HFF-Myc (cell line): ENCODE results near the gene LYPD4.

Source experiments
- DNase-seq: peaks from one replicate; pipeline ENCODE4 v3.0.0-alpha.2; 2011; ENCODE audit warnings: low read depth; ENCODE audit errors: extremely low read depth
- H3K4me3 ChIP-seq: replicated peaks from 2 replicates; pipeline ENCODE4 v1.5.1; 2011; ENCODE audit warnings: low read depth, mild to moderate bottlenecking, control low read depth, low read length
- CTCF ChIP-seq: IDR thresholded peaks from 2 replicates; pipeline ENCODE4 v1.5.1; 2012; ENCODE audit warnings: mild to moderate bottlenecking, low read depth, low read length, control low read depth; ENCODE audit errors: missing control alignments

LYPD4 gene, protein sequence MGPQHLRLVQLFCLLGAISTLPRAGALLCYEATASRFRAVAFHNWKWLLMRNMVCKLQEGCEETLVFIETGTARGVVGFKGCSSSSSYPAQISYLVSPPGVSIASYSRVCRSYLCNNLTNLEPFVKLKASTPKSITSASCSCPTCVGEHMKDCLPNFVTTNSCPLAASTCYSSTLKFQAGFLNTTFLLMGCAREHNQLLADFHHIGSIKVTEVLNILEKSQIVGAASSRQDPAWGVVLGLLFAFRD

GRCh38 chr19:41844601-41845000 lies at the start of gene LYPD4:
Gene LYPD4 (minus strand): TSS chr19:41844683. CDS start chr19:41839285, 5,398 bp downstream.
- no peak within 1 kb of the TSS for H3K4me3 ChIP-seq
- no peak for TF ChIP-seq CTCF
- no peak for DNase-seq

- TF ChIP-seq CTCF, result peak; percentile 29
- no peak for DNase-seq
- no peak overlapping the region for H3K4me3 ChIP-seq
These were observed 49.4 kb upstream of the LYPD4 start for GRCh38 chr19:41893899-41894298.

- no peak for TF ChIP-seq CTCF
These were observed 47.9 kb upstream of the LYPD4 start for GRCh38 chr19:41892173-41892902.

DNA sequence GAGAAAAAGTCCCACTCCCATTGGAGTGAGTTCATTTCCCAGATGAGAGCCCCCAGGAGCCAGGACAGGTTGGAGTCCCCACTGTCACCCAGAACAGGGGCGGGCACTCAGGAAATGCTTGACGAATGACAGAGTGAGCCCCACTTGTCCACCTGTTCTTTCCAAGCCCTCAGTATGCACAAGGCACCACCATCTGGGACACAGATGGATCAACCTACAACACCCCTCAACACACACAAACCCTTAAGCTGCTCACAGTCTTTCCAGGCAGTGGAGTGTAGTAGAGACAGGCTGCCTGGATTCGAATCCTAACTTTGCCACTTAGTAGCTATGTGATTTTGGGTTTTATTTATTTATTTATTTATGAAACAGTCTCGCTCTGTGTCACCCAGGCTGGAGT lies 46.5 kb upstream of the LYPD4 start:
- no peak for DNase-seq
- TF ChIP-seq CTCF, result no peak
- H3K4me3 ChIP-seq, result no peak overlapping the region

More at GRCh38 chr19:41892173-41892902, 47.9 kb upstream of the LYPD4 start:
- no peak overlapping the region for H3K4me3 ChIP-seq
- DNase-seq, result no peak

GRCh38 chr19:41889896-41890295 lies 45.4 kb upstream of the LYPD4 start:
- no peak for TF ChIP-seq CTCF

DNA sequence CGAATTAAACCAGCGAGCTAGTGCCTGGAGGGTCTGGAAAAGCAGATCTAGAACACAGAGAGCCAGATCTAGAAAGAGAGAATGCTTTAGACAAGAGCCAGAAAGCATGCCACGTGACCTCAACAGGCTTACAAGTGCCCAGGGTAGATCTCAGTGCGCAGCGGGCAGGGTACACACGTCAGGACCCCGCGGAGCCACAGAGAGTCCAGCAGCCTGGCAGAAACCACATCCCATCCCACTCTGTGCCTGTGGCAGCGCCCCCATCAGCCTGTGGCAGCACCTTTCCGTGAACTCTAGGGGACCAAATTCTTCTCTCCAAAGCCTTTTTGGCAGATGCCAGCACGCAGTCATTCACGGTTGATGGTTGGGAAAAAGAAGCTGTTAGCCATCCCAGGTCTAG lies 44.4 kb upstream of the LYPD4 start:
- no peak for DNase-seq
- TF ChIP-seq CTCF, result no peak
- H3K4me3 ChIP-seq, result no peak overlapping the region

More at GRCh38 chr19:41889896-41890295, 45.4 kb upstream of the LYPD4 start:
- DNase-seq, result no peak
- H3K4me3 ChIP-seq, result no peak overlapping the region
